ENCODE data around the gene NGEF. TPM values are rescaled to one million over a fixed set of nuclear protein-coding genes. Genes with fewer than 3 reads are reported as not detected.

NGEF gene
- polyA plus RNA-seq, 1 of the 3 experiments (the other 2 are of a cell fraction) = 1.4 TPM

DNA sequence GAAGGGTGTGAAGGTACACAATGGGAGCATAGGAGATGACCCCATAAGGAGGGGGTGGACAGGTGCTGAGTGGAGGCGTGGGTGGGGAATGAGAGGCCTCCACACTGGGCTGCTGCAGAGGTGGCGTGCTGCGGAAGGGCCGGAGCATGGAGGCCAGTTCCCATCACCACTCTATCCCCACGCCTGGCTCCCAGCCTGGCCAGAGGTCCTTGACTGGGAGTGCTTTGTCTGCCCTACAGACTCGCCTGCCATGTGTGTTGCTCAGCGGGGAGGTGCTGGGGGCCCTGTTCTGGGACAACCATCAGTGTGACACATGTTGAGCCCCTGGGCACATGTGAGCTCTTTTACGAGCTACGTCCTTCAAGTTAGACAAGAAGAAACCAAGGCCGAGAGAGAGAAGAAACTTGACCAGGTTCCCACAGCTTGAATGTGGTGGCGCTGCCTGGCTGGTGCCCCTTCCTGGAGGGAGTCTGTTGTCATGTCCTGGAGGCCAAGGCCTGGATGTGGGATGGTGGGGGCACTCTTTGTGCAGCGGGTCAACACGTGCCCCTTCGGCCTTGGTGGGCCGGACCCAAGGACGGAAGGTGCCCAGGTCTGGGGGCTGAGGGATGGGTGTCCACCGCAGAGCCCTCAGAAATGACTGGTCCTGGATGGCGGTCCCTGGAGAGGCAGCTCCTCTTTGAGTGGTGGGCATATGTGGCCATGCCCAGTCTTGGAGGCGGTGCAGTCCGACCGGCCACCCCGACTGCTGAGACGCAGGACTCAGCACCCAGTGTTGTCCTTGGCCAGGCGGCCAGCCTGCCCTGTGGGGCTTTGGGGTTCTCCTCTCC lies 45.9 kb upstream of the NGEF start:
- H3K27ac ChIP-seq (ENCODE audit: low read depth in 2 of 2, low read length in 1 of 2) = no peak overlapping the region
- H3K79me2 ChIP-seq (ENCODE audit: insufficient read depth) = no peaks in the 10 kb centered on the region
- H3K27me3 ChIP-seq (ENCODE audit: insufficient read depth) = no peaks in the 10 kb centered on the region
- WGBS (ENCODE audit: low lambda C conversion rate) = 80% methylated on average over 12 of the region's 24 CpGs
- TF ChIP-seq EP300 (IDR thresholded peaks at IDR 0.05; ENCODE audit: borderline replicate concordance in 1 of 2, low read depth in 1 of 2, low read length in 1 of 2) (no peak), ELF1 (IDR thresholded peaks at IDR 0.05) (no peak), SIN3A (IDR thresholded peaks at IDR 0.05; ENCODE audit: borderline replicate concordance, low read depth, low read length) (no peak), FOSL2 (IDR thresholded peaks at IDR 0.05; ENCODE audit: borderline replicate concordance, low read depth) (no peak), JUND (IDR thresholded peaks at IDR 0.05) (no peak), GATA2 (CRISPR knock-in tag; IDR thresholded peaks at IDR 0.05) (no peak), GABPA (IDR thresholded peaks at IDR 0.05; ENCODE audit: low read depth) (no peak), CHD2 (IDR thresholded peaks at IDR 0.05; ENCODE audit: low read length, partially characterized antibody) (no peak), SMC3 (IDR thresholded peaks at IDR 0.05; ENCODE audit: low read depth, low read length) (no peak), MXI1 (IDR thresholded peaks at IDR 0.05; ENCODE audit: low read depth, low read length) (no peak), MEF2A (IDR thresholded peaks at IDR 0.05; ENCODE audit: borderline replicate concordance, low read depth) (no peak), RCOR1 (IDR thresholded peaks at IDR 0.05; ENCODE audit: low read length) (no peak), FOXJ3 (CRISPR knock-in tag; IDR thresholded peaks at IDR 0.05) (no peak)
- TF ChIP-seq, protein P1, sequence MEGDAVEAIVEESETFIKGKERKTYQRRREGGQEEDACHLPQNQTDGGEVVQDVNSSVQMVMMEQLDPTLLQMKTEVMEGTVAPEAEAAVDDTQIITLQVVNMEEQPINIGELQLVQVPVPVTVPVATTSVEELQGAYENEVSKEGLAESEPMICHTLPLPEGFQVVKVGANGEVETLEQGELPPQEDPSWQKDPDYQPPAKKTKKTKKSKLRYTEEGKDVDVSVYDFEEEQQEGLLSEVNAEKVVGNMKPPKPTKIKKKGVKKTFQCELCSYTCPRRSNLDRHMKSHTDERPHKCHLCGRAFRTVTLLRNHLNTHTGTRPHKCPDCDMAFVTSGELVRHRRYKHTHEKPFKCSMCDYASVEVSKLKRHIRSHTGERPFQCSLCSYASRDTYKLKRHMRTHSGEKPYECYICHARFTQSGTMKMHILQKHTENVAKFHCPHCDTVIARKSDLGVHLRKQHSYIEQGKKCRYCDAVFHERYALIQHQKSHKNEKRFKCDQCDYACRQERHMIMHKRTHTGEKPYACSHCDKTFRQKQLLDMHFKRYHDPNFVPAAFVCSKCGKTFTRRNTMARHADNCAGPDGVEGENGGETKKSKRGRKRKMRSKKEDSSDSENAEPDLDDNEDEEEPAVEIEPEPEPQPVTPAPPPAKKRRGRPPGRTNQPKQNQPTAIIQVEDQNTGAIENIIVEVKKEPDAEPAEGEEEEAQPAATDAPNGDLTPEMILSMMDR (IDR thresholded peaks at IDR 0.05) = no peak
- TF ChIP-seq, protein P2, sequence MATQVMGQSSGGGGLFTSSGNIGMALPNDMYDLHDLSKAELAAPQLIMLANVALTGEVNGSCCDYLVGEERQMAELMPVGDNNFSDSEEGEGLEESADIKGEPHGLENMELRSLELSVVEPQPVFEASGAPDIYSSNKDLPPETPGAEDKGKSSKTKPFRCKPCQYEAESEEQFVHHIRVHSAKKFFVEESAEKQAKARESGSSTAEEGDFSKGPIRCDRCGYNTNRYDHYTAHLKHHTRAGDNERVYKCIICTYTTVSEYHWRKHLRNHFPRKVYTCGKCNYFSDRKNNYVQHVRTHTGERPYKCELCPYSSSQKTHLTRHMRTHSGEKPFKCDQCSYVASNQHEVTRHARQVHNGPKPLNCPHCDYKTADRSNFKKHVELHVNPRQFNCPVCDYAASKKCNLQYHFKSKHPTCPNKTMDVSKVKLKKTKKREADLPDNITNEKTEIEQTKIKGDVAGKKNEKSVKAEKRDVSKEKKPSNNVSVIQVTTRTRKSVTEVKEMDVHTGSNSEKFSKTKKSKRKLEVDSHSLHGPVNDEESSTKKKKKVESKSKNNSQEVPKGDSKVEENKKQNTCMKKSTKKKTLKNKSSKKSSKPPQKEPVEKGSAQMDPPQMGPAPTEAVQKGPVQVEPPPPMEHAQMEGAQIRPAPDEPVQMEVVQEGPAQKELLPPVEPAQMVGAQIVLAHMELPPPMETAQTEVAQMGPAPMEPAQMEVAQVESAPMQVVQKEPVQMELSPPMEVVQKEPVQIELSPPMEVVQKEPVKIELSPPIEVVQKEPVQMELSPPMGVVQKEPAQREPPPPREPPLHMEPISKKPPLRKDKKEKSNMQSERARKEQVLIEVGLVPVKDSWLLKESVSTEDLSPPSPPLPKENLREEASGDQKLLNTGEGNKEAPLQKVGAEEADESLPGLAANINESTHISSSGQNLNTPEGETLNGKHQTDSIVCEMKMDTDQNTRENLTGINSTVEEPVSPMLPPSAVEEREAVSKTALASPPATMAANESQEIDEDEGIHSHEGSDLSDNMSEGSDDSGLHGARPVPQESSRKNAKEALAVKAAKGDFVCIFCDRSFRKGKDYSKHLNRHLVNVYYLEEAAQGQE (IDR thresholded peaks at IDR 0.05; ENCODE audit: low read depth, low read length) = no peak
- TF ChIP-seq, protein P3, sequence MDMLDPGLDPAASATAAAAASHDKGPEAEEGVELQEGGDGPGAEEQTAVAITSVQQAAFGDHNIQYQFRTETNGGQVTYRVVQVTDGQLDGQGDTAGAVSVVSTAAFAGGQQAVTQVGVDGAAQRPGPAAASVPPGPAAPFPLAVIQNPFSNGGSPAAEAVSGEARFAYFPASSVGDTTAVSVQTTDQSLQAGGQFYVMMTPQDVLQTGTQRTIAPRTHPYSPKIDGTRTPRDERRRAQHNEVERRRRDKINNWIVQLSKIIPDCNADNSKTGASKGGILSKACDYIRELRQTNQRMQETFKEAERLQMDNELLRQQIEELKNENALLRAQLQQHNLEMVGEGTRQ (IDR thresholded peaks at IDR 0.05; ENCODE audit: borderline replicate concordance, low read depth, low read length) = no peak
- TF ChIP-seq, protein P4, sequence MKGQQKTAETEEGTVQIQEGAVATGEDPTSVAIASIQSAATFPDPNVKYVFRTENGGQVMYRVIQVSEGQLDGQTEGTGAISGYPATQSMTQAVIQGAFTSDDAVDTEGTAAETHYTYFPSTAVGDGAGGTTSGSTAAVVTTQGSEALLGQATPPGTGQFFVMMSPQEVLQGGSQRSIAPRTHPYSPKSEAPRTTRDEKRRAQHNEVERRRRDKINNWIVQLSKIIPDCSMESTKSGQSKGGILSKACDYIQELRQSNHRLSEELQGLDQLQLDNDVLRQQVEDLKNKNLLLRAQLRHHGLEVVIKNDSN (IDR thresholded peaks at IDR 0.05; ENCODE audit: borderline replicate concordance, low read depth) = no peak
- TF ChIP-seq, protein P5, sequence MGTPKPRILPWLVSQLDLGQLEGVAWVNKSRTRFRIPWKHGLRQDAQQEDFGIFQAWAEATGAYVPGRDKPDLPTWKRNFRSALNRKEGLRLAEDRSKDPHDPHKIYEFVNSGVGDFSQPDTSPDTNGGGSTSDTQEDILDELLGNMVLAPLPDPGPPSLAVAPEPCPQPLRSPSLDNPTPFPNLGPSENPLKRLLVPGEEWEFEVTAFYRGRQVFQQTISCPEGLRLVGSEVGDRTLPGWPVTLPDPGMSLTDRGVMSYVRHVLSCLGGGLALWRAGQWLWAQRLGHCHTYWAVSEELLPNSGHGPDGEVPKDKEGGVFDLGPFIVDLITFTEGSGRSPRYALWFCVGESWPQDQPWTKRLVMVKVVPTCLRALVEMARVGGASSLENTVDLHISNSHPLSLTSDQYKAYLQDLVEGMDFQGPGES (IDR thresholded peaks at IDR 0.05; ENCODE audit: low read depth, low read length) = no peak
- no peaks in the 10 kb centered on the region for H3K9me3 ChIP-seq
- no peak overlapping the region for H3K4me2 ChIP-seq
- no peaks in the 10 kb centered on the region for H3F3A ChIP-seq (replicated peaks; ENCODE audit: insufficient read depth)
- no peak overlapping the region for H3K9ac ChIP-seq
- no peak for DNase-seq
- H3K4me3 ChIP-seq (ENCODE audit: low read depth in 2 of 2, low read length in 1 of 2) = no peak overlapping the region
- H3K9me2 ChIP-seq = no peaks in the 10 kb centered on the region
- H3K4me1 ChIP-seq (ENCODE audit: control insufficient read depth in 1 of 2, insufficient read depth in 2 of 2, low read depth in 1 of 2, low read length in 1 of 2) = peaks cover 0 to 35% of the 10 kb centered on the region in 2 experiments; a peak in 1 of 4 replicates
- H4K20me1 ChIP-seq (ENCODE audit: insufficient read depth) = no peaks in the 10 kb centered on the region
- H3K36me3 ChIP-seq (replicated peaks in 1 of 2; ENCODE audit: control insufficient read depth in 1 of 2, insufficient read depth in 2 of 2, low read length in 1 of 2) = no peaks in the 10 kb centered on the region
- POLR2A ChIA-PET = no interaction called here
- CTCF ChIA-PET = interaction anchor here (0.8 to 2.0 kb wide), 2 partner anchors 30 to 192 kb away, joined by 3 to 6 read pairs; partner anchors contain the start of gene ATG16L1
- no peak overlapping the region for H2AFZ ChIP-seq (ENCODE audit: low read depth)
